Neural cell (in vitro differentiated cells): ENCODE data around the gene RELN.

Experiments used
- EP300 ChIP-seq: fragments of 450-650 bp; conservative IDR thresholded peaks from 2 replicates; pipeline ENCODE4 v1.6.1; 2014; ENCODE audit warnings: antibody characterized with exemption, mild to moderate bottlenecking, moderate library complexity; ENCODE audit not compliant: poor library complexity, severe bottlenecking
- EZH2 ChIP-seq: fragments of 200-600, 300-800 bp; shearing (Covaris generic), sonication (generic); IDR thresholded peaks from 2 replicates; pipeline ENCODE4 v1.6.1; 2014; ENCODE audit warnings: antibody characterized with exemption, low read length, borderline replicate concordance, mild to moderate bottlenecking; ENCODE audit not compliant: insufficient read depth, poor library complexity, severe bottlenecking
- MXI1 ChIP-seq: fragments of 450-650 bp; conservative IDR thresholded peaks from 2 replicates; pipeline ENCODE4 v1.6.1; 2014; ENCODE audit warnings: antibody characterized with exemption, mild to moderate bottlenecking; ENCODE audit not compliant: poor library complexity, severe bottlenecking
- POLR2AphosphoS5 ChIP-seq: IDR thresholded peaks from 2 replicates; pipeline ENCODE4 v1.6.1; 2012
- RAD21 ChIP-seq: fragments of 450-650 bp; conservative IDR thresholded peaks from 2 replicates; pipeline ENCODE4 v1.6.1; 2014; ENCODE audit warnings: antibody characterized with exemption, mild to moderate bottlenecking, moderate library complexity
- SMC3 ChIP-seq: fragments of 450-650 bp; conservative IDR thresholded peaks from 2 replicates; pipeline ENCODE4 v1.6.1; 2014; ENCODE audit warnings: antibody characterized with exemption, mild to moderate bottlenecking, moderate library complexity; ENCODE audit not compliant: poor library complexity
- TAF1 ChIP-seq: IDR thresholded peaks from 2 replicates; pipeline ENCODE4 v1.6.1; 2012; ENCODE audit warnings: low read depth
- TF ChIP-seq, protein P1 (sequence below): fragments of 450-650 bp; IDR thresholded peaks from 2 replicates; pipeline ENCODE4 v1.5.1; 2014; ENCODE audit warnings: antibody characterized with exemption, mild to moderate bottlenecking, moderate library complexity; ENCODE audit not compliant: poor library complexity, severe bottlenecking
- TF ChIP-seq, protein P2 (sequence below): IDR thresholded peaks from 2 replicates; pipeline ENCODE4 v1.6.1; 2012; ENCODE audit warnings: borderline replicate concordance

DNA sequence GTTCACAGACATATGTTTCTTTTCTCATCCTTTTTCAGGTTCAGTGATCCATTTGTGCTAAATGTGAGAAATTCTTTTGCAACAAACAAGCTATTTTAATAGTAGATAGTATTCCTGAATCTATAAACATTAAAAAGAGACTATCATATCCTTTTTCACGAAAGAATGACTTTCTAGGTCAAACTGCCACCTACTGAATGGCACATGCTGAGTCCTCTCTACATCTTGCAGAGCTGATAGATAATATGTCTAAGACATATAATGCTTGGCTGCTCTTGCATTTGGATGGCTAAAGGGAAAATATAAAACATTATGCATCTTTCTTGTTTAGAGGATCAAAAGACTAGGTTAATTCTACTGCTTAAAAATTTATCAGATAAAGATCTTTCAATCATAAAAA, 429.3 kb downstream of the RELN start:
- TF ChIP-seq, protein P1, sequence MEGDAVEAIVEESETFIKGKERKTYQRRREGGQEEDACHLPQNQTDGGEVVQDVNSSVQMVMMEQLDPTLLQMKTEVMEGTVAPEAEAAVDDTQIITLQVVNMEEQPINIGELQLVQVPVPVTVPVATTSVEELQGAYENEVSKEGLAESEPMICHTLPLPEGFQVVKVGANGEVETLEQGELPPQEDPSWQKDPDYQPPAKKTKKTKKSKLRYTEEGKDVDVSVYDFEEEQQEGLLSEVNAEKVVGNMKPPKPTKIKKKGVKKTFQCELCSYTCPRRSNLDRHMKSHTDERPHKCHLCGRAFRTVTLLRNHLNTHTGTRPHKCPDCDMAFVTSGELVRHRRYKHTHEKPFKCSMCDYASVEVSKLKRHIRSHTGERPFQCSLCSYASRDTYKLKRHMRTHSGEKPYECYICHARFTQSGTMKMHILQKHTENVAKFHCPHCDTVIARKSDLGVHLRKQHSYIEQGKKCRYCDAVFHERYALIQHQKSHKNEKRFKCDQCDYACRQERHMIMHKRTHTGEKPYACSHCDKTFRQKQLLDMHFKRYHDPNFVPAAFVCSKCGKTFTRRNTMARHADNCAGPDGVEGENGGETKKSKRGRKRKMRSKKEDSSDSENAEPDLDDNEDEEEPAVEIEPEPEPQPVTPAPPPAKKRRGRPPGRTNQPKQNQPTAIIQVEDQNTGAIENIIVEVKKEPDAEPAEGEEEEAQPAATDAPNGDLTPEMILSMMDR: no peak
- no peak for TF ChIP-seq POLR2AphosphoS5
- TF ChIP-seq EP300: no peak
- no peak for TF ChIP-seq EZH2
- TF ChIP-seq RAD21: no peak
- TF ChIP-seq, protein P2, sequence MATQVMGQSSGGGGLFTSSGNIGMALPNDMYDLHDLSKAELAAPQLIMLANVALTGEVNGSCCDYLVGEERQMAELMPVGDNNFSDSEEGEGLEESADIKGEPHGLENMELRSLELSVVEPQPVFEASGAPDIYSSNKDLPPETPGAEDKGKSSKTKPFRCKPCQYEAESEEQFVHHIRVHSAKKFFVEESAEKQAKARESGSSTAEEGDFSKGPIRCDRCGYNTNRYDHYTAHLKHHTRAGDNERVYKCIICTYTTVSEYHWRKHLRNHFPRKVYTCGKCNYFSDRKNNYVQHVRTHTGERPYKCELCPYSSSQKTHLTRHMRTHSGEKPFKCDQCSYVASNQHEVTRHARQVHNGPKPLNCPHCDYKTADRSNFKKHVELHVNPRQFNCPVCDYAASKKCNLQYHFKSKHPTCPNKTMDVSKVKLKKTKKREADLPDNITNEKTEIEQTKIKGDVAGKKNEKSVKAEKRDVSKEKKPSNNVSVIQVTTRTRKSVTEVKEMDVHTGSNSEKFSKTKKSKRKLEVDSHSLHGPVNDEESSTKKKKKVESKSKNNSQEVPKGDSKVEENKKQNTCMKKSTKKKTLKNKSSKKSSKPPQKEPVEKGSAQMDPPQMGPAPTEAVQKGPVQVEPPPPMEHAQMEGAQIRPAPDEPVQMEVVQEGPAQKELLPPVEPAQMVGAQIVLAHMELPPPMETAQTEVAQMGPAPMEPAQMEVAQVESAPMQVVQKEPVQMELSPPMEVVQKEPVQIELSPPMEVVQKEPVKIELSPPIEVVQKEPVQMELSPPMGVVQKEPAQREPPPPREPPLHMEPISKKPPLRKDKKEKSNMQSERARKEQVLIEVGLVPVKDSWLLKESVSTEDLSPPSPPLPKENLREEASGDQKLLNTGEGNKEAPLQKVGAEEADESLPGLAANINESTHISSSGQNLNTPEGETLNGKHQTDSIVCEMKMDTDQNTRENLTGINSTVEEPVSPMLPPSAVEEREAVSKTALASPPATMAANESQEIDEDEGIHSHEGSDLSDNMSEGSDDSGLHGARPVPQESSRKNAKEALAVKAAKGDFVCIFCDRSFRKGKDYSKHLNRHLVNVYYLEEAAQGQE: no peak
- no peak for TF ChIP-seq MXI1
- no peak for TF ChIP-seq SMC3
- no peak for TF ChIP-seq TAF1
